Measurements from ENCODE around the gene C19orf85.

Gene C19orf85

DNA sequence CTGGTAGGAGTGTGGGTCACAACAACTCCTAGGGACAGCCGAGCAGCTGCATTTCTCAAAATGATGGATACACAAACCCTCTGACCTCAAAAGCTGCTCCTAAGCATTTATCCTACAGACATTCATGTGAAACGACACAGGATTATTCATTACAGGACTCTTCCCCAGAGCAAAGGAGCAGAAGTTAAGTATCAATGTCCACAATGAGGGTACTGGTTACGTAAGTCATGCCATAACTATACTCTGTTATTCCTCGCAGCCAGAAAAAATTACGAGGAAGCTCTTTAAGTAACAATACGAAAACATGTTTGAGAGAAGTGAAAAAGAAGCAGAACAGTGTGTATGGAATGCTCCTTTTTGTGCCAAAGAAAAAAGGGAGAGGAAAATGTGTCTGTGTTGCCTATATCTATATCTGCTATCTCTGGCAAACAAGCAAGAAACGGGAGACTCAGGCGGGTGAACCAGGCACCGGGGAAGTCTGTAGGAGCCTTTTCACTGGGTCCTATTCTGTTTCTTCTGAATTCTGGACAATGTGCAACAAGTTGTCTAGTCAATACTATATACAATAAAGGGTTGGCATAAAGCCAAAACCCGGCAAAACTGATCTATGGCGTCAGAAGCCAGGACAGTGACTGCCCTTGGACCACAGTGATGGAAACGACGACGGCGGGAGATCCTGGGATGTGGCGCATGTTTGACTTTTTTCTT, 4.4 kb downstream of the C19orf85 start:
- Histone ChIP-seq H3K9me3 (ENCODE audit: low read depth, low read length) (no peaks in the 10 kb centered on the region), H3K9ac (ENCODE audit: insufficient read length) (peak overlapping the region; percentile 32), H3K36me3 (ENCODE audit: insufficient read depth, low read length) (no peaks in the 10 kb centered on the region), H3K27ac (peak overlapping the region; percentile 78), H3K4me3 (peak overlapping the region; percentile 89)
- TF ChIP-seq EZH2 (IDR thresholded peaks at IDR 0.05) = no peak
- no peak for TF ChIP-seq POLR2AphosphoS5 (IDR thresholded peaks at IDR 0.05; ENCODE audit: borderline replicate concordance, low read depth, low read length)
- no peak for TF ChIP-seq FOXP2 (optimal IDR thresholded peaks at IDR 0.05; ENCODE audit: control extremely low read depth, extremely low read length, insufficient read depth)
- no peak for DNase-seq (ENCODE audit: low read depth, low spot score)

DNA sequence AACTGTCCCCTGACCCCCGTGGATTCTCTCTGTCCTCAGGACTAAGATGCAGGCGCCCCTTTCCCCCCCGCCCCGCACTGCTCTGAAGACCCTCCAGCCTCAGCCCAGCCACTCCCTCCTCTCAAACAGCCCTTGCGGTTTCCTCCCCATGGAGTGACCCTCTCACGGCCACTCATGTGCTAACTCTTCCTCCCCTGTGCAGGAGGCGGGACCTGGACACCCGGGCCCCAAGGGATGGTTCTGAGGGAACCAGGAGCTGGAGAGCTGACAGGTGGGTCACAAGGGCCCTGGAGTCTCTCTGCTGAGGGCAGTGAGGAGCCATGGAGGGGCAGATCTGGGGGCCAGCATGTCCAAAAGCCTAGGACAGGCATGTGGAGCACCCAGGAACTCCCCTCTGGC, 5.0 kb downstream of the C19orf85 start:
- DNase-seq (ENCODE audit: low read depth, low spot score) = no peak
- Histone ChIP-seq H3K27ac (0 out of 2 replicates have a peak overlapping the region, but pooled peaks have one; percentile 78), H3K36me3 (ENCODE audit: insufficient read depth, low read length) (no peaks in the 10 kb centered on the region), H3K9ac (ENCODE audit: insufficient read length) (no peak overlapping the region), H3K4me3 (no peak overlapping the region), H3K9me3 (ENCODE audit: low read depth, low read length) (no peaks in the 10 kb centered on the region)
- TF ChIP-seq EZH2 (IDR thresholded peaks at IDR 0.05) = no peak
- TF ChIP-seq FOXP2 (optimal IDR thresholded peaks at IDR 0.05; ENCODE audit: control extremely low read depth, extremely low read length, insufficient read depth) = no peak
- TF ChIP-seq POLR2AphosphoS5 (IDR thresholded peaks at IDR 0.05; ENCODE audit: borderline replicate concordance, low read depth, low read length) = no peak

- no peak for DNase-seq (ENCODE audit: low read depth, low spot score)
- H3K9me3 ChIP-seq (ENCODE audit: low read depth, low read length) = no peaks in the 10 kb centered on the region
- H3K9ac ChIP-seq (ENCODE audit: insufficient read length) = peak overlapping the region; percentile 32
- no peaks in the 10 kb centered on the region for H3K36me3 ChIP-seq (ENCODE audit: insufficient read depth, low read length)
- H3K27ac ChIP-seq = peak overlapping the region; percentile 42; the same call in 1 of the 2 replicates
- no peak for TF ChIP-seq FOXP2 (optimal IDR thresholded peaks at IDR 0.05; ENCODE audit: control extremely low read depth, extremely low read length, insufficient read depth)
- TF ChIP-seq POLR2AphosphoS5 (IDR thresholded peaks at IDR 0.05; ENCODE audit: borderline replicate concordance, low read depth, low read length) = no peak
- no peak overlapping the region for H3K4me3 ChIP-seq
Measured at GRCh38 chr19:55457683-55458457, 6.7 kb downstream of the C19orf85 start.

DNA sequence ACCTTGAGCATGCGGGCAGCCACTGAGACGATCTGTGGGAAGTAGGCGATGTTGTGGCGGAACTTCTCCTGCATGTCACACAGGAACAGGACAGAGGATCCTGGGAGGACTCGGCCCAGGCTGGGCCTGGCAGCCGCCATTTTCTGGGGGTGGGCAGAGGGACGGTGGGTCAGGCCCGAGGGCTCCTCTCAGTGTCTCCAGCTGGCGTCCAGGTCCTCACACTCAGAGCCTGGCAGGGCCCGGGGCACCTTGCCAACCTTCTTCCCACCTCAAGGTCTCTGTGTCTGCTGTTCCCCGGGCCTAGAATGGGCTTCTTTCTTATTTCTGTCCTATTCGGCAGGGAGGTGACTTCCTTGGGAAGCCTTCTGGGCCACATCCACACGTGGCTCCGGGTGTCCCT, 8.2 kb downstream of the C19orf85 start:
- no peak for DNase-seq (ENCODE audit: low read depth, low spot score)
- Histone ChIP-seq H3K36me3 (ENCODE audit: insufficient read depth, low read length) (no peaks in the 10 kb centered on the region), H3K4me3 (no peak overlapping the region), H3K27ac (no peak overlapping the region), H3K9me3 (ENCODE audit: low read depth, low read length) (no peaks in the 10 kb centered on the region), H3K9ac (ENCODE audit: insufficient read length) (no peak overlapping the region)
- TF ChIP-seq EZH2 (IDR thresholded peaks at IDR 0.05) (no peak), POLR2AphosphoS5 (IDR thresholded peaks at IDR 0.05; ENCODE audit: borderline replicate concordance, low read depth, low read length) (no peak), FOXP2 (optimal IDR thresholded peaks at IDR 0.05; ENCODE audit: control extremely low read depth, extremely low read length, insufficient read depth) (no peak)

DNA sequence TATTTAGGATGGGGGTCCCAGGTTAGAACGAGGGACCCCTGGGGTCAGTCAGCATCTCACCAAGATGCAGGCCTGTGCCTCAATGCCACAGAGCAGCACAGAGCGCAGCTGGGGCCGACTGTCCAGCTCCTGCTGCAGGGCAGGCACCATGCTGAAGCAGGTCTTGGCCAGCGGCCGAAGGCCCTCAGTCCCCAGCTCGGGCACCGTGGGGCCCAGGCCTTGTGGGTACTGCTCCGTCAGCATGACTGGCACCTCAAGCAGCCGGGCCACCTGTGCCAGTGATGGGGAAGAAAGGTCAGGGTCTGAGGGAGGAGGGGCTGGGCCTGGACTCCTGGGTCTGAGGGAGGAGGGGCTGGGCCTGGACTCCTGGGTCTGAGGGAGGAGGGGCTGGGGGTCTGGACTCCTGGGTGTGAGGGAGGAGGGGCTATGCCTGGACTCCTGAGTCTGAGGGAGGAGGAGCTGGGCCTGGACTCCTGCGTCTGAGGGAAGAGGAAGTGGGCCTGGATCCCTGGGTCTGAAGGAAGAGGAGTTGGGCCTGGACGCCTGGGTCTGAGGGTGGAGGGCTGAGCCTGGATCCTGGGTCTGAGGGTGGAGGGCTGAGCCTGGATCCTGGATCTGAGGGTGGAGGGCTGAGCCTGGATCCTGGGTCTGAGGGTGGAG, 8.8 kb downstream of the C19orf85 start:
- Histone ChIP-seq H3K27ac (no peak overlapping the region), H3K36me3 (ENCODE audit: insufficient read depth, low read length) (no peaks in the 10 kb centered on the region), H3K9ac (ENCODE audit: insufficient read length) (no peak overlapping the region), H3K4me3 (no peak overlapping the region), H3K9me3 (ENCODE audit: low read depth, low read length) (no peaks in the 10 kb centered on the region)
- DNase-seq (ENCODE audit: low read depth, low spot score) = no peak
- no peak for TF ChIP-seq FOXP2 (optimal IDR thresholded peaks at IDR 0.05; ENCODE audit: control extremely low read depth, extremely low read length, insufficient read depth)
- no peak for TF ChIP-seq EZH2 (IDR thresholded peaks at IDR 0.05)
- no peak for TF ChIP-seq POLR2AphosphoS5 (IDR thresholded peaks at IDR 0.05; ENCODE audit: borderline replicate concordance, low read depth, low read length)

DNA sequence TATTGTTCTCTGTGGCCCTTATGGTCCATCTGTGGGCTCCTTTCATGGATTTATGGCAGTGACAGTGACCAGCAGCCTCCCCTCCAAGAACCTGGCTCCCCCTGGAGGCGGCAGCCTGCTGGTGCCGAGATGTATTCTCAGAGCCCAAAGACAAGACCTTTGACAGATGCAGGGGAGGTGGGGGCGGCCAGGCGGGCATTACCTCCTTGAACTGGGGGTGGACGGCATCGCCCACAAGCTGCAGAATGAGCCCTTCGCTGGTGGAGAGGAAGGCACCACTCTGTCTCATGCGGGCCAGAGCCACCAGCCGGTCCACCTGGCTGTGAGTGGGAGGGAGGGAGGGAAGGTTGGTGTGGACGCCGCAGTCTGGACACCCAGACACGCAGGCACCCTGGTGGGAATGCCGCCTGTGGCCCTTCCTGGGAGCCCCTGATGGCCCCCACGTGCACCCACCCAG, 9.7 kb downstream of the C19orf85 start:
- Histone ChIP-seq H3K36me3 (ENCODE audit: insufficient read depth, low read length) (no peaks in the 10 kb centered on the region), H3K4me3 (no peak overlapping the region), H3K9me3 (ENCODE audit: low read depth, low read length) (no peaks in the 10 kb centered on the region), H3K9ac (ENCODE audit: insufficient read length) (no peak overlapping the region), H3K27ac (no peak overlapping the region)
- TF ChIP-seq POLR2AphosphoS5 (IDR thresholded peaks at IDR 0.05; ENCODE audit: borderline replicate concordance, low read depth, low read length) (no peak), FOXP2 (optimal IDR thresholded peaks at IDR 0.05; ENCODE audit: control extremely low read depth, extremely low read length, insufficient read depth) (no peak), EZH2 (IDR thresholded peaks at IDR 0.05) (no peak)
- DNase-seq (ENCODE audit: low read depth, low spot score) = no peak

DNA sequence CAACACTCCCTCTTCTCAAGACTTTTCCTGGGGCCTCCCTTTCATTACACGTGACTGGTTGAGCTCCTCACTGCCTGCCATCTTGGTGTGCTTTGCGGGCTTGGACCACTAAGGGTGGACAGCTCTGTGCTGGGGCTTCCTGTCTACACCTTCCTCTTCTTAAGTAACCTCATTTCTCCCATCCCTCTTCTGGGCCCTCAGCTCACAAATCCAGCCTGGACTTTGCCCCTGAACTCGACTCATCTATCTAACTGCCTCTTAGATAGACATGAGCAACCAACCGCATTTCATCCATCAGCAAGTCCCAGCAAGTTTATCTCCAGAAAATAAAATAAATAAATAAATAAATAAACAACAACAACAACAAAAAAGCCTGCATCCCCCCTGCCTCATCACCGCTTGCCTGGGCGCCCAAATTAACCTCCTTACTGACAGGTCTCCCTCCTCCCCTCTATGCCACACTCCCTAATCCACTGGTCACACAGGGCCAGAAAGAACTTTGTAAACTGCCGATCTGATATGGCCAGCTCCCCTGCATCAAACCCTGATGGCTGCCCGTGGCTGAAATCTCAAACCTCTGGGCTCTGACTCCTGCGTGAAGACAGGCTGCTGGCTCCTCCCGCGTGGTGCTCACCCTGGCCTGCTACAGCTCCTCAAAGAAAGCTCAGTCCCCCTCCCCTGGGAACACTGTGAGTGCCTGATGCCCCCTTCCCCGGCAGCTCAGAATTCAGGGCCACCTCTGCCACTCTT, 10.9 kb downstream of the C19orf85 start:
- Histone ChIP-seq H3K36me3 (ENCODE audit: insufficient read depth, low read length) (no peaks in the 10 kb centered on the region), H3K9me3 (ENCODE audit: low read depth, low read length) (no peaks in the 10 kb centered on the region), H3K9ac (ENCODE audit: insufficient read length) (no peak overlapping the region), H3K27ac (no peak overlapping the region), H3K4me3 (no peak overlapping the region)
- no peak for TF ChIP-seq POLR2AphosphoS5 (IDR thresholded peaks at IDR 0.05; ENCODE audit: borderline replicate concordance, low read depth, low read length)
- no peak for TF ChIP-seq FOXP2 (optimal IDR thresholded peaks at IDR 0.05; ENCODE audit: control extremely low read depth, extremely low read length, insufficient read depth)
- TF ChIP-seq EZH2 (IDR thresholded peaks at IDR 0.05) = no peak
- no peak for DNase-seq (ENCODE audit: low read depth, low spot score)
